HG03378 (cell line): Measurements from ENCODE around the gene RYR3.

ENCODE experiments used
- ATAC-seq: cut with Tn5 transposase; IDR thresholded peaks from one replicate; pipeline ENCODE4 v1.9.1; 2021; ENCODE audit warnings: mild to moderate bottlenecking, moderate library complexity; ENCODE audit not compliant: unreplicated experiment

RYR3 gene

GRCh38 chr15:33693166-33693800 lies 382.5 kb downstream of the RYR3 start:
- no peak for ATAC-seq

GRCh38 chr15:33698126-33698525 lies 387.4 kb downstream of the RYR3 start:
- ATAC-seq: no peak

GRCh38 chr15:33699145-33699544 lies 388.4 kb downstream of the RYR3 start:
- ATAC-seq: no peak

GRCh38 chr15:33699691-33700447 lies 389.1 kb downstream of the RYR3 start:
- ATAC-seq: no peak

- ATAC-seq: peak; percentile 68
These were observed 390.0 kb downstream of the RYR3 start for GRCh38 chr15:33700695-33701303.

GRCh38 chr15:33701304-33701696 lies 390.5 kb downstream of the RYR3 start:
- no peak for ATAC-seq

GRCh38 chr15:33706173-33706572 lies 395.4 kb downstream of the RYR3 start:
- no peak for ATAC-seq

- ATAC-seq: no peak
These were observed 400.0 kb downstream of the RYR3 start for GRCh38 chr15:33710748-33711147.

GRCh38 chr15:33716025-33716424 lies 405.3 kb downstream of the RYR3 start:
- ATAC-seq: no peak

GRCh38 chr15:33720952-33721351 lies 410.2 kb downstream of the RYR3 start:
- ATAC-seq: no peak

GRCh38 chr15:33722005-33722672 lies 411.4 kb downstream of the RYR3 start:
- peak; percentile 88 for ATAC-seq

GRCh38 chr15:33722673-33723015 lies 411.9 kb downstream of the RYR3 start:
- ATAC-seq: no peak

GRCh38 chr15:33724321-33725036 lies 413.7 kb downstream of the RYR3 start:
- ATAC-seq: no peak

- ATAC-seq: no peak
These were observed 418.9 kb downstream of the RYR3 start for GRCh38 chr15:33729653-33730052.

- no peak for ATAC-seq
These were observed 420.0 kb downstream of the RYR3 start for GRCh38 chr15:33730815-33731214.

- no peak for ATAC-seq
These were observed 424.4 kb downstream of the RYR3 start for GRCh38 chr15:33735143-33735542.

GRCh38 chr15:33735637-33736247 lies 425.0 kb downstream of the RYR3 start:
- no peak for ATAC-seq

GRCh38 chr15:33737687-33738601 lies 427.2 kb downstream of the RYR3 start:
- ATAC-seq: no peak

GRCh38 chr15:33738941-33739664 lies 428.3 kb downstream of the RYR3 start:
- no peak for ATAC-seq
